Measurements from ENCODE around the gene IMMP2L. TPM values are rescaled to one million over a fixed set of nuclear protein-coding genes. Genes with fewer than 3 reads are reported as not detected.

The IMMP2L gene
- total RNA-seq, 1 donor: 19.9 TPM

- H3K4me1 ChIP-seq (ENCODE audit: insufficient read depth, low read length): no peaks in the 10 kb centered on the region
- DNase-seq (ENCODE audit: insufficient read length, low spot score, missing footprints): no peak
- no peaks in the 10 kb centered on the region for H3K36me3 ChIP-seq (ENCODE audit: insufficient read depth, low read length)
- H3K27ac ChIP-seq (ENCODE audit: low read depth, low read length): no peak overlapping the region
- no peaks in the 10 kb centered on the region for H4K20me1 ChIP-seq (ENCODE audit: insufficient read depth, low read length)
- no peak for TF ChIP-seq CTCF (IDR thresholded peaks at IDR 0.05; ENCODE audit: extremely low read depth, low read depth, low read length)
- no peaks in the 10 kb centered on the region for H3K79me2 ChIP-seq (ENCODE audit: insufficient read depth, low read length)
- H3K4me2 ChIP-seq (ENCODE audit: insufficient read depth, low read length): no peak overlapping the region
- H2AFZ ChIP-seq (ENCODE audit: low read length): no peak overlapping the region
- no peak overlapping the region for H3K4me3 ChIP-seq (ENCODE audit: insufficient read depth, low read length)
- H3K27me3 ChIP-seq (ENCODE audit: insufficient read depth, low read length): no peaks in the 10 kb centered on the region
- H3K9me3 ChIP-seq (ENCODE audit: low read depth, low read length): no peaks in the 10 kb centered on the region
Measured at GRCh38 chr7:110704225-110704624, 858.1 kb downstream of the IMMP2L start.

GRCh38 chr7:110698576-110698975 is 863.7 kb downstream of the IMMP2L start:
- Histone ChIP-seq H3K9me3 (ENCODE audit: low read depth, low read length) (peaks cover 2% of the 10 kb centered on the region), H3K27ac (ENCODE audit: low read depth, low read length) (no peak overlapping the region), H3K36me3 (ENCODE audit: insufficient read depth, low read length) (no peaks in the 10 kb centered on the region), H2AFZ (ENCODE audit: low read length) (no peak overlapping the region), H3K27me3 (ENCODE audit: insufficient read depth, low read length) (no peaks in the 10 kb centered on the region), H3K4me3 (ENCODE audit: insufficient read depth, low read length) (no peak overlapping the region), H4K20me1 (ENCODE audit: insufficient read depth, low read length) (no peaks in the 10 kb centered on the region), H3K4me2 (ENCODE audit: insufficient read depth, low read length) (no peak overlapping the region), H3K4me1 (ENCODE audit: insufficient read depth, low read length) (no peaks in the 10 kb centered on the region), H3K79me2 (ENCODE audit: insufficient read depth, low read length) (no peaks in the 10 kb centered on the region)
- no peak for DNase-seq (ENCODE audit: insufficient read length, low spot score, missing footprints)
- TF ChIP-seq CTCF (IDR thresholded peaks at IDR 0.05; ENCODE audit: extremely low read depth, low read depth, low read length): no peak

- no peak overlapping the region for H3K4me2 ChIP-seq (ENCODE audit: insufficient read depth, low read length)
- no peaks in the 10 kb centered on the region for H4K20me1 ChIP-seq (ENCODE audit: insufficient read depth, low read length)
- H2AFZ ChIP-seq (ENCODE audit: low read length): no peak overlapping the region
- H3K27ac ChIP-seq (ENCODE audit: low read depth, low read length): no peak overlapping the region
- no peaks in the 10 kb centered on the region for H3K36me3 ChIP-seq (ENCODE audit: insufficient read depth, low read length)
- no peaks in the 10 kb centered on the region for H3K27me3 ChIP-seq (ENCODE audit: insufficient read depth, low read length)
- no peak overlapping the region for H3K4me3 ChIP-seq (ENCODE audit: insufficient read depth, low read length)
- peaks cover 2% of the 10 kb centered on the region for H3K9me3 ChIP-seq (ENCODE audit: low read depth, low read length)
- no peak for TF ChIP-seq CTCF (IDR thresholded peaks at IDR 0.05; ENCODE audit: extremely low read depth, low read depth, low read length)
- no peaks in the 10 kb centered on the region for H3K4me1 ChIP-seq (ENCODE audit: insufficient read depth, low read length)
- no peak for DNase-seq (ENCODE audit: insufficient read length, low spot score, missing footprints)
- no peaks in the 10 kb centered on the region for H3K79me2 ChIP-seq (ENCODE audit: insufficient read depth, low read length)
Measured at GRCh38 chr7:110693344-110693743, 868.9 kb downstream of the IMMP2L start.

- H3K9me3 ChIP-seq (ENCODE audit: low read depth, low read length): peaks cover 2% of the 10 kb centered on the region
- no peak overlapping the region for H3K27ac ChIP-seq (ENCODE audit: low read depth, low read length)
- no peaks in the 10 kb centered on the region for H3K36me3 ChIP-seq (ENCODE audit: insufficient read depth, low read length)
- H3K4me3 ChIP-seq (ENCODE audit: insufficient read depth, low read length): no peak overlapping the region
- no peaks in the 10 kb centered on the region for H4K20me1 ChIP-seq (ENCODE audit: insufficient read depth, low read length)
- no peak for DNase-seq (ENCODE audit: insufficient read length, low spot score, missing footprints)
- H3K79me2 ChIP-seq (ENCODE audit: insufficient read depth, low read length): no peaks in the 10 kb centered on the region
- no peak overlapping the region for H3K4me2 ChIP-seq (ENCODE audit: insufficient read depth, low read length)
- no peaks in the 10 kb centered on the region for H3K4me1 ChIP-seq (ENCODE audit: insufficient read depth, low read length)
- no peak for TF ChIP-seq CTCF (IDR thresholded peaks at IDR 0.05; ENCODE audit: extremely low read depth, low read depth, low read length)
- H3K27me3 ChIP-seq (ENCODE audit: insufficient read depth, low read length): no peaks in the 10 kb centered on the region
- H2AFZ ChIP-seq (ENCODE audit: low read length): no peak overlapping the region
Measured at GRCh38 chr7:110688908-110689307, 873.4 kb downstream of the IMMP2L start.

Data from osteoblast (primary cell).